ENCODE results near the gene RP2.

DNA sequence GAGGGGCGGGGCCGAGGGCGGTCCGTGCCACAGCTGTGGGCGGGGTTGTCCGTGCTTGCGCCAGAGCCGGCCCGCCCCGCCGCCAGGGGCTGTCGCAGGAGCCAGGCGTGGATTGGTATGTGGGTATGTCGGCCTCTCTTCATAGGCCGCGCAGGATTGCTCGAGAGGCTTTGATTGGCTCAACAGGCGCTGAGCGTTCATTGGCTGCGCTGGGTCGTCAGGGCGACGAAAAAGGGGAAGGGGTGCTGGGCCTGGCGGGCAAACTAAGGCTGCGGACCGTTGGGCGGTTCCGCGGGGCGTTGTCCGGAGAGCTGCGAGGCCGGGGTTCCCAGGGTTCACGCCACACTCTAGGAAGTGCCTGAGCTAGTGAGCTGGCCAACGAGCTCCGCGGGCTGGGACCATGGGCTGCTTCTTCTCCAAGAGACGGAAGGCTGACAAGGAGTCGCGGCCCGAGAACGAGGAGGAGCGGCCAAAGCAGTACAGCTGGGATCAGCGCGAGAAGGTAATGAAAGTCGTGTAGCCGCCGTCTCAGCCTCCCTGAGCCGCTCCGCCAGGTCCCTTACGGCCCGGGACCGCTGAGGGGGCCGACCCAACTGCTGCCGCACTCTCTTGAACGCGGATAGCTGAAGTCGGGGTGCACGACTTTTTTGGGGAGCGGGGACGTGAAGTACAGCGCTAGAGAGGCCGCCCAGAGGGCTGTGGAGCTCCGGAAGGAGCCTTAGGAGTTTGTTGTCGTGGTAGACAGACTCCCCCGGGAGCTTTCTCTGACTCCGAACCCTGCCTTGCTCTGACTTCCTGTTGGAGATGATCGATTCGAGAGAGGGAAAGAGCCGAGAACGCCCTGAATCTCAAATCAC is at the start of gene RP2:
- peak; percentile 76 to 81 for TF ChIP-seq POLR2A (IDR thresholded peaks at IDR 0.05)
- TF ChIP-seq CTCF (IDR thresholded peaks at IDR 0.05), result peak in 2 of 4 experiments; percentile 35 to 39

Measured in gastroesophageal sphincter (tissue), 3 donors.